Measurements from ENCODE around the gene INSC. TPM values are rescaled to one million over a fixed set of nuclear protein-coding genes. Genes with fewer than 3 reads are reported as not detected.

INSC gene
- total and polyA plus RNA-seq, 12 donors: 0.11 to 1.4 (median 0.61) TPM; not detected in 4

GRCh38 chr11:15227011-15227410, 112.3 kb downstream of the INSC start:
- Histone ChIP-seq H3K27me3 (no peaks in the 10 kb centered on the region), H3K36me3 (replicated peaks in 1 of 2) (no peaks in the 10 kb centered on the region), H3K27ac (no peak overlapping the region), H3K4me1 (replicated peaks in 1 of 2) (no peaks in the 10 kb centered on the region), H3K4me3 (no peak overlapping the region), H3K9me3 (replicated peaks in 1 of 3) (no peaks in the 10 kb centered on the region)
- TF ChIP-seq, protein P1, sequence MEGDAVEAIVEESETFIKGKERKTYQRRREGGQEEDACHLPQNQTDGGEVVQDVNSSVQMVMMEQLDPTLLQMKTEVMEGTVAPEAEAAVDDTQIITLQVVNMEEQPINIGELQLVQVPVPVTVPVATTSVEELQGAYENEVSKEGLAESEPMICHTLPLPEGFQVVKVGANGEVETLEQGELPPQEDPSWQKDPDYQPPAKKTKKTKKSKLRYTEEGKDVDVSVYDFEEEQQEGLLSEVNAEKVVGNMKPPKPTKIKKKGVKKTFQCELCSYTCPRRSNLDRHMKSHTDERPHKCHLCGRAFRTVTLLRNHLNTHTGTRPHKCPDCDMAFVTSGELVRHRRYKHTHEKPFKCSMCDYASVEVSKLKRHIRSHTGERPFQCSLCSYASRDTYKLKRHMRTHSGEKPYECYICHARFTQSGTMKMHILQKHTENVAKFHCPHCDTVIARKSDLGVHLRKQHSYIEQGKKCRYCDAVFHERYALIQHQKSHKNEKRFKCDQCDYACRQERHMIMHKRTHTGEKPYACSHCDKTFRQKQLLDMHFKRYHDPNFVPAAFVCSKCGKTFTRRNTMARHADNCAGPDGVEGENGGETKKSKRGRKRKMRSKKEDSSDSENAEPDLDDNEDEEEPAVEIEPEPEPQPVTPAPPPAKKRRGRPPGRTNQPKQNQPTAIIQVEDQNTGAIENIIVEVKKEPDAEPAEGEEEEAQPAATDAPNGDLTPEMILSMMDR (IDR thresholded peaks at IDR 0.05): no peak
- no peak for TF ChIP-seq POLR2A (IDR thresholded peaks at IDR 0.05)
- intact Hi-C loops (cut with DNase I): no loop called here
- WGBS, 4 donors: 89 to 93% (median 93%) methylated on average over 1 of the region's 1 CpG
- no peak for DNase-seq

DNA sequence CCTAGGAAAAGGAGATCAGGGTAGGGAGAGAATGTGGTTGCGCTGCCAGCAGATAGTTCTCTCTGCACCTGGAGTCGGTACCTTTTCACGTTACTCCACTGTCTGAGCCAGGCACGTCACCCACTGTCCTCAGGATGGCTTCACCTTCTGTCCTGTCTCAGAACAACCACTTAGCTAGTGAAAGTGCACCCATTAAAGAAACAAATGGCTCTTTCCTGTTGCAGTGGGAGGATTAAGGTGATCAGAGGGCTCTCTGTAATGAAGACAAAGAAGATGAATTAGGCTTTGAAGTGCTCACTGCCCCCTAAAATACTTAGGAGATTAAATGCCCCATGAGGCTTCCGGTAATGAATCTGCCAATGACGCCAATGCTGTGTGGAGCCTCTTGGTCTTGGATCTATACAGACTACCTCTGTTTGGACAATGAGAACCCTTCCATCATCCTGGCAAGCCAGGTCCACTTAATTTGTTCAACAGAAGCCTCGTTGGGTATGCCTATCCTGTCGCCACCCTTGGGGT, 113.7 kb downstream of the INSC start:
- Histone ChIP-seq H3K9me3 (replicated peaks in 1 of 3) (no peaks in the 10 kb centered on the region), H3K4me3 (no peak overlapping the region), H3K36me3 (replicated peaks in 1 of 2) (no peaks in the 10 kb centered on the region), H3K27ac (no peak overlapping the region), H3K27me3 (no peaks in the 10 kb centered on the region), H3K4me1 (replicated peaks in 1 of 2) (no peaks in the 10 kb centered on the region)
- intact Hi-C loops (cut with DNase I): no loop called here
- 57 to 80% (median 58%) methylated on average over 7 to 8 of the region's 8 CpGs for WGBS, 4 donors
- no peak for DNase-seq
- TF ChIP-seq, protein P1 (IDR thresholded peaks at IDR 0.05): no peak
- no peak for TF ChIP-seq POLR2A (IDR thresholded peaks at IDR 0.05)

GRCh38 chr11:15229069-15229468, 114.3 kb downstream of the INSC start:
- WGBS, 4 donors: 0 to 77% (median 0%) methylated on average over 2 of the region's 2 CpGs
- DNase-seq: no peak
- H3K4me1 ChIP-seq (replicated peaks in 1 of 2): no peaks in the 10 kb centered on the region
- H3K27me3 ChIP-seq: no peaks in the 10 kb centered on the region
- intact Hi-C loops (cut with DNase I): no loop called here
- no peak overlapping the region for H3K4me3 ChIP-seq
- no peaks in the 10 kb centered on the region for H3K36me3 ChIP-seq (replicated peaks in 1 of 2)
- no peak overlapping the region for H3K27ac ChIP-seq
- H3K9me3 ChIP-seq (replicated peaks in 1 of 3): no peaks in the 10 kb centered on the region
- TF ChIP-seq, protein P1 (IDR thresholded peaks at IDR 0.05): no peak
- no peak for TF ChIP-seq POLR2A (IDR thresholded peaks at IDR 0.05)

GRCh38 chr11:15232496-15232895, 117.8 kb downstream of the INSC start:
- Histone ChIP-seq H3K4me3 (no peak overlapping the region), H3K27ac (no peak overlapping the region), H3K27me3 (no peaks in the 10 kb centered on the region), H3K36me3 (replicated peaks in 1 of 2) (no peaks in the 10 kb centered on the region), H3K9me3 (replicated peaks in 1 of 3) (no peaks in the 10 kb centered on the region), H3K4me1 (replicated peaks in 1 of 2) (no peaks in the 10 kb centered on the region)
- DNase-seq: no peak
- intact Hi-C loops (cut with DNase I): no loop called here
- TF ChIP-seq POLR2A (IDR thresholded peaks at IDR 0.05): no peak
- TF ChIP-seq, protein P1 (IDR thresholded peaks at IDR 0.05): no peak
- 57 to 72% (median 70%) methylated on average over 4 of the region's 4 CpGs for WGBS, 4 donors
